A549 treated with AZD9567 at 1 μM for 4 hours (cell line): Measurements from ENCODE around the gene REG1A. TPM values are rescaled to one million over a fixed set of nuclear protein-coding genes. Genes with fewer than 3 reads are reported as not detected.

Source experiments
- total RNA-seq: library from RNA; stranded (reverse); fragments of 200-300 nt; extraction: Qiagen RNA extraction; gene quantifications from 5 replicates; pipeline ENCODE4 v1.2.3, GENCODE V29; 2022; ENCODE audit not compliant: insufficient read depth

Gene REG1A
- total RNA-seq: not detected in 5 replicates

GRCh38 chr2:79120194-79120713 lies at the start of gene REG1A:
Gene REG1A (plus strand): TSS chr2:79120488. CDS start chr2:79120862, 374 bp downstream.

GRCh38 chr2:79087785-79088364 lies 32.4 kb upstream of the REG1A start, which contains the start of gene REG1B:
Gene REG1B (minus strand): TSS chr2:79087993. CDS start chr2:79087612, 381 bp downstream.

DNA sequence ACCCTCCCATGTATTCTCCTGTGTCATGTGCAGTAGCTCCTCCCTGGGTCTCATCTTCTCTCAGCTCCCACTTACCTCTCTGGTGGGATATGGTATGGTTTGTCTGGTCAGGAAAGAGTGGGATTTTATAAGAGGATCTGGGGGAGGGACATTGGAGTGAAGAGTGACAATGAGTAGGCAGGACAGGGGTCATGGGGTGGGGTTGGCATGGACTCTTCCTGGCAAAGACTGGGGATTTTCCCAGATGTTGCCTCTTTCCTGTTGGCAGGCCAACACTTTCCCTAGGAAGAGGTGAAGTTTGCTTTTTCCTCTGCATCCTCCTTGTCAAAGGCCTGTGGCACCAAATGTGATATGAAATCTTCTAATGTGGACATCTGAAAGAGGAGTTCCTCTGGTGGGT lies 39.4 kb downstream of the REG1A start, which contains the start of gene REG3A:
REG3A (minus strand) TSS at position 101 of the 400 bp plus-strand sequence. CDS start 348 bp downstream, outside the sequence.

Other genes with a start within 250 kb of the REG1A start
- not detected in 5 replicates for gene REG3G, start 94.8 kb upstream of the REG1A start, total RNA-seq
- not detected in 5 replicates for gene REG1B, start 32.5 kb upstream of the REG1A start, total RNA-seq
- gene REG3A, start 39.3 kb downstream of the REG1A start, total RNA-seq: not detected in 5 replicates